H9 (cell line): Measurements from ENCODE around the gene MAP1LC3B. TPM values are rescaled to one million over a fixed set of nuclear protein-coding genes. Genes with fewer than 3 reads are reported as not detected.

Source experiments
- DNase-seq: peaks from one replicate; pipeline ENCODE4 v3.0.0-alpha.2; 2017
- H2AFZ ChIP-seq: one replicate; pipeline ENCODE4 v1.6.1; 2013; ENCODE audit warnings: mild to moderate bottlenecking, low read length, control low read depth, moderate library complexity
- H2AK5ac ChIP-seq: 2 replicates; pipeline ENCODE4 v1.6.1; 2013; ENCODE audit warnings: low read length, control low read depth, mixed read lengths; ENCODE audit not compliant: insufficient read length
- H2BK120ac ChIP-seq: one replicate; pipeline ENCODE4 v1.6.1; 2013; ENCODE audit warnings: low read depth, mild to moderate bottlenecking, low read length, control low read depth, inconsistent platforms; ENCODE audit not compliant: poor library complexity, severe bottlenecking
- H2BK12ac ChIP-seq: 2 replicates; pipeline ENCODE4 v1.6.1; 2013; ENCODE audit warnings: low read length, control low read depth, mixed read lengths, low read depth; ENCODE audit not compliant: insufficient read length
- H2BK15ac ChIP-seq: 2 replicates; pipeline ENCODE4 v1.6.1; 2013; ENCODE audit warnings: low read depth, low read length, control low read depth
- H2BK20ac ChIP-seq: one replicate; pipeline ENCODE4 v1.6.1; 2013; ENCODE audit warnings: low read depth, mild to moderate bottlenecking, low read length, control low read depth, inconsistent platforms; ENCODE audit not compliant: poor library complexity, severe bottlenecking
- H2BK5ac ChIP-seq: 2 replicates; pipeline ENCODE4 v1.6.1; 2013; ENCODE audit warnings: low read length, control low read depth, mixed read lengths; ENCODE audit not compliant: insufficient read length
- H3K14ac ChIP-seq: 2 replicates; pipeline ENCODE4 v1.6.1; 2013; ENCODE audit warnings: low read length, control low read depth; ENCODE audit not compliant: insufficient read depth
- H3K18ac ChIP-seq: 2 replicates; pipeline ENCODE4 v1.6.1; 2013; ENCODE audit warnings: low read depth, mild to moderate bottlenecking, mixed read lengths, low read length, control low read depth; ENCODE audit not compliant: insufficient read length
- H3K23ac ChIP-seq: 2 replicates; pipeline ENCODE4 v1.6.1; 2013; ENCODE audit warnings: low read length, control low read depth, mixed read lengths, low read depth; ENCODE audit not compliant: insufficient read length
- H3K23me2 ChIP-seq: 2 replicates; pipeline ENCODE4 v1.6.1; 2013; ENCODE audit warnings: low read depth, mild to moderate bottlenecking, mixed read lengths, low read length, control low read depth; ENCODE audit not compliant: insufficient read length, poor library complexity, severe bottlenecking
- H3K27ac ChIP-seq: 2 replicates; pipeline ENCODE4 v1.5.1; 2013; ENCODE audit warnings: low read length, control low read depth, mixed read lengths, low read depth; ENCODE audit not compliant: insufficient read length
- H3K27me3 ChIP-seq: 2 replicates; pipeline ENCODE4 v1.6.1; 2013; ENCODE audit warnings: low read length, control low read depth, inconsistent platforms; ENCODE audit not compliant: insufficient read depth
- H3K4ac ChIP-seq: 2 replicates; pipeline ENCODE4 v1.6.1; 2013; ENCODE audit warnings: low read depth, mild to moderate bottlenecking, control low read depth, inconsistent platforms, low read length, moderate library complexity
- H3K4me1 ChIP-seq: 2 replicates; pipeline ENCODE4 v1.6.1; 2013; ENCODE audit warnings: low read length, control low read depth, inconsistent platforms; ENCODE audit not compliant: insufficient read depth
- H3K4me2 ChIP-seq: 2 replicates; pipeline ENCODE4 v1.6.1; 2013; ENCODE audit warnings: low read length, control low read depth, mixed read lengths; ENCODE audit not compliant: insufficient read length, insufficient read depth
- H3K56ac ChIP-seq: 2 replicates; pipeline ENCODE4 v1.6.1; 2013; ENCODE audit warnings: low read depth, mild to moderate bottlenecking, mixed read lengths, low read length, control low read depth; ENCODE audit not compliant: insufficient read length
- H3K79me1 ChIP-seq: 2 replicates; pipeline ENCODE4 v1.6.1; 2013; ENCODE audit warnings: low read depth, mild to moderate bottlenecking, moderate library complexity, low read length, control low read depth, inconsistent platforms; ENCODE audit not compliant: insufficient read depth, poor library complexity, severe bottlenecking
- H3K79me2 ChIP-seq: 2 replicates; pipeline ENCODE4 v1.6.1; 2013; ENCODE audit warnings: low read length, control low read depth, inconsistent platforms; ENCODE audit not compliant: insufficient read depth
- H3K9ac ChIP-seq: 2 replicates; pipeline ENCODE4 v1.6.1; 2013; ENCODE audit warnings: low read length, control low read depth, mixed read lengths; ENCODE audit not compliant: insufficient read length; ENCODE audit errors: extremely low read depth
- H3K9me3 ChIP-seq: one replicate; pipeline ENCODE4 v1.6.1; 2013; ENCODE audit warnings: low read depth, low read length, inconsistent platforms; ENCODE audit not compliant: control insufficient read depth
- H3T11ph ChIP-seq: one replicate; pipeline ENCODE4 v1.6.1; 2013; ENCODE audit warnings: mild to moderate bottlenecking, low read length, control low read depth, inconsistent platforms
- H4K20me1 ChIP-seq: one replicate; pipeline ENCODE4 v1.6.1; 2013; ENCODE audit not compliant: control insufficient read depth, insufficient read length, insufficient read depth
- H4K5ac ChIP-seq: 2 replicates; pipeline ENCODE4 v1.6.1; 2013; ENCODE audit warnings: low read depth, mild to moderate bottlenecking, mixed read lengths, low read length, control low read depth; ENCODE audit not compliant: insufficient read length
- H4K8ac ChIP-seq: replicated peaks from 2 replicates; pipeline ENCODE4 v1.6.1; 2013; ENCODE audit warnings: low read length, control low read depth, mixed read lengths, low read depth; ENCODE audit not compliant: insufficient read length
- H4K91ac ChIP-seq: 2 replicates; pipeline ENCODE4 v1.6.1; 2013; ENCODE audit warnings: low read depth, mild to moderate bottlenecking, moderate library complexity, mixed read lengths, low read length, control low read depth; ENCODE audit not compliant: insufficient read length
- H3K27ac Mint-ChIP-seq, 3 experiments: 2 replicates in 2 of 3; 3 replicates in 1 of 3; pipeline ENCODE4 v1.8.0; 2020 to 2021; ENCODE audit warnings: mixed read lengths in 3 of 3, mild to moderate bottlenecking in 1 of 3, moderate library complexity in 1 of 3
- H3K27me3 Mint-ChIP-seq: 2 replicates; pipeline ENCODE4 v1.8.0; 2021; ENCODE audit warnings: low read depth, mild to moderate bottlenecking, moderate library complexity, mixed read lengths
- H3K36me3 Mint-ChIP-seq, 3 experiments: 2 replicates in 2 of 3; 3 replicates in 1 of 3; pipeline ENCODE4 v1.8.0; 2020 to 2021; ENCODE audit warnings: low read depth in 3 of 3, mixed read lengths in 3 of 3; ENCODE audit not compliant: insufficient read depth in 1 of 3
- H3K4me1 Mint-ChIP-seq, 2 experiments: 2 replicates each; pipeline ENCODE4 v1.8.0; 2020; ENCODE audit warnings: mixed read lengths in 2 of 2
- H3K4me3 Mint-ChIP-seq, 2 experiments: 2 replicates in 1 of 2; 3 replicates in 1 of 2; pipeline ENCODE4 v1.8.0; 2020 to 2021; ENCODE audit warnings: mild to moderate bottlenecking in 2 of 2, mixed read lengths in 2 of 2, moderate library complexity in 1 of 2
- H3K9me3 Mint-ChIP-seq, 2 experiments: 2 replicates in 1 of 2; 3 replicates in 1 of 2; pipeline ENCODE4 v1.8.0; 2020; ENCODE audit warnings: mild to moderate bottlenecking in 2 of 2, mixed read lengths in 2 of 2, moderate library complexity in 1 of 2
- WGBS: extraction: QIAGEN DNeasy Blood & Tissue Kit; methylation state at CpG from one replicate; pipeline ENCODE4 v1.1.7; 2013; ENCODE audit warnings: missing lambda C conversion rate, low lambda C conversion rate, mixed read lengths; ENCODE audit not compliant: insufficient read length; ENCODE audit errors: extremely low coverage; 5-methylcytosine and 5-hydroxymethylcytosine counted together
- total RNA-seq: library from RNA; stranded (reverse); gene quantifications from 2 replicates; pipeline ENCODE4 v1.2.1, GENCODE V29; 2021
- TF ChIP-seq, protein P1 (sequence below): fragments of 200-600 bp; sonication (generic); conservative IDR thresholded peaks from 3 replicates; pipeline ENCODE4 v1.8.0; 2021; ENCODE audit warnings: antibody characterized with exemption, mild to moderate bottlenecking

Gene MAP1LC3B
- total RNA-seq, 1 experiment from 2014 or later = 47.1 TPM

DNA sequence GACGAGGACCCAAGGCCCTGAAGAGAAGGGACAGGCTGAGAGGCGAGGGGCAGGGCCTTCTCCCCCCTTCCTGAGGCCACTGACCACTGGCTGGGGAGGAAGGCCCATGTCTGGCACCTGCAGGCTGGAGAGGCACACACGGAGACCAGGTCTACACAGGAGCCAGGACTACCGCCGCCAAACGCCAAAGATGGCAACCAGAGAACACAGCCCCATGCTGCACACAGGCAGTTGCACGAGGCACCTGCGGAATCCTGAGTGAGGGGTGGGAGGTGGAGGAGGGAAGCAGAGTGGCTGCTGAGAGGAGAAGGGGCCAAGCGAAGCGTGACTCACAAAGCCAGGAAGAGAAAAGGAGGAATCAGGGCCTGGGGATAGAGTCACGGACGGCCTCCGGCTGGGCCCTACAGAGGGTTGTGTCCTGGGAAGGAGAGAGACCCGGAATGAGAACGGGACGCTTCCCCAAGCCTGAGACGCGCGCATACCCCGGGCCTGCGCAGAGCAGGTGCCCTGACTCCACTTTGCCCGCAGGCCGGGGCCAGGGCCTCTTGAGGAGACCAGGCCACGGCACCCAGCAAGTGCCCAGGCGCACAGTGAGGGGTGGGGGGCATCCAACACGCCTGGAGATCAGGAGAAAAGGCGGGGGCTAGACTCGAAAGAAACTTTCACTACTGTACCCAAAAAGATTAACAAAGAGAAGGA is 46.3 kb upstream of the MAP1LC3B start:
- no peak overlapping the region for H3T11ph ChIP-seq
- Mint-ChIP-seq H3K27me3 (no peaks in the 10 kb centered on the region), H3K36me3 (peaks cover 5 to 17% (median 6%) of the 10 kb centered on the region in 3 experiments; a peak in 6 of 7 replicates), H3K27ac (peak overlapping the region; percentile 3 to 93 (median 80); a peak in 6 of 7 replicates), H3K4me1 (peaks cover 9 to 29% of the 10 kb centered on the region in 2 experiments), H3K9me3 (no peaks in the 10 kb centered on the region), H3K4me3 (no peak overlapping the region)
- peaks cover 3% of the 10 kb centered on the region for H3K79me1 ChIP-seq
- no peak overlapping the region for H2AFZ ChIP-seq
- no peaks in the 10 kb centered on the region for H3K23me2 ChIP-seq
- H2BK12ac ChIP-seq = no peak overlapping the region
- no peak overlapping the region for H2BK15ac ChIP-seq
- no peak overlapping the region for H3K56ac ChIP-seq
- no CpG with 5 or more reads among the region's 28 CpGs for WGBS
- no peak overlapping the region for H2BK120ac ChIP-seq
- H3K4me2 ChIP-seq = no peak overlapping the region
- H4K20me1 ChIP-seq = no peaks in the 10 kb centered on the region
- no peak overlapping the region for H3K9ac ChIP-seq
- H2BK20ac ChIP-seq = no peak overlapping the region
- DNase-seq = no peak
- no peak overlapping the region for H3K14ac ChIP-seq
- no peak overlapping the region for H2BK5ac ChIP-seq
- H3K27me3 ChIP-seq = no peaks in the 10 kb centered on the region
- no peaks in the 10 kb centered on the region for H3K9me3 ChIP-seq
- no peak overlapping the region for H3K27ac ChIP-seq
- no peak overlapping the region for H3K18ac ChIP-seq
- no peak overlapping the region for H4K5ac ChIP-seq
- H3K4ac ChIP-seq = no peak overlapping the region
- H4K8ac ChIP-seq = no peak overlapping the region
- H3K79me2 ChIP-seq = no peaks in the 10 kb centered on the region
- H3K4me1 ChIP-seq = no peaks in the 10 kb centered on the region; the same call in 1 of the 2 replicates
- TF ChIP-seq, protein P1, sequence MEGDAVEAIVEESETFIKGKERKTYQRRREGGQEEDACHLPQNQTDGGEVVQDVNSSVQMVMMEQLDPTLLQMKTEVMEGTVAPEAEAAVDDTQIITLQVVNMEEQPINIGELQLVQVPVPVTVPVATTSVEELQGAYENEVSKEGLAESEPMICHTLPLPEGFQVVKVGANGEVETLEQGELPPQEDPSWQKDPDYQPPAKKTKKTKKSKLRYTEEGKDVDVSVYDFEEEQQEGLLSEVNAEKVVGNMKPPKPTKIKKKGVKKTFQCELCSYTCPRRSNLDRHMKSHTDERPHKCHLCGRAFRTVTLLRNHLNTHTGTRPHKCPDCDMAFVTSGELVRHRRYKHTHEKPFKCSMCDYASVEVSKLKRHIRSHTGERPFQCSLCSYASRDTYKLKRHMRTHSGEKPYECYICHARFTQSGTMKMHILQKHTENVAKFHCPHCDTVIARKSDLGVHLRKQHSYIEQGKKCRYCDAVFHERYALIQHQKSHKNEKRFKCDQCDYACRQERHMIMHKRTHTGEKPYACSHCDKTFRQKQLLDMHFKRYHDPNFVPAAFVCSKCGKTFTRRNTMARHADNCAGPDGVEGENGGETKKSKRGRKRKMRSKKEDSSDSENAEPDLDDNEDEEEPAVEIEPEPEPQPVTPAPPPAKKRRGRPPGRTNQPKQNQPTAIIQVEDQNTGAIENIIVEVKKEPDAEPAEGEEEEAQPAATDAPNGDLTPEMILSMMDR = no peak
- H2AK5ac ChIP-seq = no peak overlapping the region
- H4K91ac ChIP-seq = no peak overlapping the region
- H3K23ac ChIP-seq = no peak overlapping the region
